WI38 (cell line): ENCODE data around the gene RPL32.
"Not testable (repeated sequence)": the region's sequence is repeated elsewhere in the genome, so short reads cannot be mapped to it uniquely, and the experiment has no call there.

Source experiments
- H3K4me3 ChIP-seq: 2 replicates; pipeline ENCODE4 v1.5.1; 2011; ENCODE audit warnings: low read depth, mild to moderate bottlenecking, control low read depth, low read length
- TF ChIP-seq, protein P1 (sequence below): IDR thresholded peaks from 2 replicates; pipeline ENCODE4 v1.5.1; 2012; ENCODE audit warnings: low read depth, mild to moderate bottlenecking, control low read depth, low read length

RPL32 gene

DNA sequence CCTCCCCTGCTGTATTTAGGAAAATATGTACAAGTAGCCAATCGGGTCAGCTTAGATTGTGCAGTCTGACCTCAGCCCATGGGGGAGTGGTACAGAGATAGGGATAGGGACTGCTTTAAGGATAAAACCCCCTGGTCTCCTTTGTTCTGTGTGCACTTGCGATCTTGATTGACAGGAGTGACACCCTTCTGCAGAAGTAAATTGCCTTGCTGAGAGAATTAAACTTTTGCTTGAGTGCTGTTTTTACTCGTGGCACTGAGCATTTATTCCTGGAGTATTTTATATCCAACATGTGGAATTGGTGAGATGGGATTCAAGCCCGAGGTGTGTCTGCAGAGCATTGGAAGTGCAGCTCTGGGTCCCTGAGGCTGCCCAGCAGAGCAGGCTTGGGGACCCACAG is 23.9 kb upstream of the RPL32 start:
- no peak overlapping the region for H3K4me3 ChIP-seq
- TF ChIP-seq, protein P1, sequence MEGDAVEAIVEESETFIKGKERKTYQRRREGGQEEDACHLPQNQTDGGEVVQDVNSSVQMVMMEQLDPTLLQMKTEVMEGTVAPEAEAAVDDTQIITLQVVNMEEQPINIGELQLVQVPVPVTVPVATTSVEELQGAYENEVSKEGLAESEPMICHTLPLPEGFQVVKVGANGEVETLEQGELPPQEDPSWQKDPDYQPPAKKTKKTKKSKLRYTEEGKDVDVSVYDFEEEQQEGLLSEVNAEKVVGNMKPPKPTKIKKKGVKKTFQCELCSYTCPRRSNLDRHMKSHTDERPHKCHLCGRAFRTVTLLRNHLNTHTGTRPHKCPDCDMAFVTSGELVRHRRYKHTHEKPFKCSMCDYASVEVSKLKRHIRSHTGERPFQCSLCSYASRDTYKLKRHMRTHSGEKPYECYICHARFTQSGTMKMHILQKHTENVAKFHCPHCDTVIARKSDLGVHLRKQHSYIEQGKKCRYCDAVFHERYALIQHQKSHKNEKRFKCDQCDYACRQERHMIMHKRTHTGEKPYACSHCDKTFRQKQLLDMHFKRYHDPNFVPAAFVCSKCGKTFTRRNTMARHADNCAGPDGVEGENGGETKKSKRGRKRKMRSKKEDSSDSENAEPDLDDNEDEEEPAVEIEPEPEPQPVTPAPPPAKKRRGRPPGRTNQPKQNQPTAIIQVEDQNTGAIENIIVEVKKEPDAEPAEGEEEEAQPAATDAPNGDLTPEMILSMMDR = no peak

DNA sequence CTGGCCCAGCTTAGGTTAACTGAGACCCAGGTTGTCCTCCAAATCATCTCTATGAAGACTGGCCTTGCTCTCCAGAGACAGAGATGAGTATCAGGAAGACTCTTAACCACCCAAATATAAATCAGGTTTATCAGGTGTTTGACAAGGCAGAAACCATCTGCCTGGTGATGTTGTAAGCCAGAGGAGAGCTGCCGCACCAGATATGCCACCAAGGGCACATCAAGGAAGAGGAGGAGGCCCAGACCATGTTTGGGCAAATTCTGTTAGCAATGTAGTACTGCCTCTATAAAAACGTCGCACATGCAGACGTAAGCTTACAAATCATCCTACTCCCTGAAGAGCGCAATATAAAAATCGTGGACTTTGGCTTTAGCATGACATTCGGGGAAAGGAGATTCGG is 21.0 kb upstream of the RPL32 start:
- TF ChIP-seq, protein P1 = no peak
- H3K4me3 ChIP-seq = no peak overlapping the region

DNA sequence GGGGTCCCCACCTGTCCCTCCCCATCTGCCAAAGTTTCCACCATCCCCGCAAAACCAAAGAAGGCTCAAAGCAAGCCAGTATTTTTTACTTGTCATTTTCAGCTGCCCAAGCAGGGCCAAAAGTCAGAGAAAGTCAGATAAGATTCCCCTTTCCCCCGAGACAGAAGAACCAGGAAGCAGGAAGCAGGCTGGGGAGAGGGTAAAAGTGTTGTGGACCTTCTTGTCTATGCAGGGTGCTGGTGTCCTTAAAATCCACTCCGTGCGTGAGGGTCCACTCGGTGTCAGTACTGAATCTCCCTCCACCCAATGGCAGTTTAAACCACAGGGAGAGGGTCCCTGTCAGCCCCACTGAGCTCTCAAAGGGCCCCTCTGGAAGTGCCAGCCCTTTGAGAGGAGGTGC is 20.2 kb upstream of the RPL32 start:
- H3K4me3 ChIP-seq = no peak overlapping the region
- TF ChIP-seq, protein P1 = no peak

DNA sequence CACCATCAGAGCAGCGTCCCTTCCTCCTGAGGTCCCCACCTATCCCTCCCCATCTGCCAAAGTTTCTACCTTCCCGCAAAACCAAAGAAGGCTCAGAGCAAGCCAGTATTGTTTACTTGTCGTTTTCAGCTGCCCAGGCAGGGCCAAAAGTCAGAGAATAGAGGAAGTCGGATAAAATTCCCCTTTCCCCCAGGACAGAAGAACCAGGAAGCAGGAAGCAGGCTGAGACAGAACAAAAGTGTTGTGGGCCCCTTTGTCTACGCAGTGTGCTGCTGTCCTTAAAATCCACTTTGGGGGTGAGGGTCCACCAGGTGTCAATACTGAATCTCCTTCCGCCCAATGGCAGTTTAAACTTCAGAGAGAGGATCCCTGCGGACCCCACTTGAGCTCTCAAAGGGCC is 18.5 kb upstream of the RPL32 start:
- no peak overlapping the region for H3K4me3 ChIP-seq
- TF ChIP-seq, protein P1 = no peak

DNA sequence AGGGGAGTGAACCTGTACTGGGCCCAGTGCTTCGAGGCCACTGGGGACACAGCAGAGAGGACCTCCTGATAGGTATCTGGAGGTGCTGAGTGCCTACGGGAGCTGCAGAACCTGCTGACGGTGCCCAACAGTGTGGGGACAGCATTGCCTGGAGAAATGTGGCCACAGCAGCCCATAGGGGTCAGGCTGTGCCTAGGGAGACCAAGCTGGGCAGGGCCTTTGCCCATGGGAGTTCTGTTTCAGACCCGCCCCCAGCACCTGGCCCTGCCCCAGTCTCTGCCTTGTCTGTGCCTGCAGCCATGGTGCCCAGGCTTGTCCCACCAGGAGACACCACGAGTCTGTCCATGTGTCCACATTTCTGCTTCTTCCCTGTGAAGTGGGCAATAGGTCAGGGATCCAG is 15.3 kb upstream of the RPL32 start:
- H3K4me3 ChIP-seq = no peak overlapping the region
- TF ChIP-seq, protein P1 = no peak

DNA sequence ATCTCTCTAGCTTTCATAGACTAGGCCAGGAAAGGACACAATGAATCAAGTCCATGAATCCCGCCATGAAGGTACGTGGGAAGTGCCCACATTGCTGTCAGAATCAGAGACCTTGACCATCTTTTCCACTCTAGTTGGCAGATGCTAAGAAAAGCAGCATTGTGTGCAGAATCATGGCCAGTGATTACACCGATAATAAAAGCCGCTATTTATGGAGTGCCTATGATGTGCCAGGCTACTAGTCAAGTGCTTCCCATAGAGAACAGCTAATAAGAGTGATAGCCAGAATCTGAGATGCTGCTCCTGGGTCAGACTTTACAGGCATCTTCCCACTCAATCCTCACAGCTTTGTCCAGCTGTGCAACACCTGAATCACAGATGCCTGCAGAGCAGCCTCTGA is 13.2 kb upstream of the RPL32 start:
- TF ChIP-seq, protein P1 = no peak
- H3K4me3 ChIP-seq = no peak overlapping the region

DNA sequence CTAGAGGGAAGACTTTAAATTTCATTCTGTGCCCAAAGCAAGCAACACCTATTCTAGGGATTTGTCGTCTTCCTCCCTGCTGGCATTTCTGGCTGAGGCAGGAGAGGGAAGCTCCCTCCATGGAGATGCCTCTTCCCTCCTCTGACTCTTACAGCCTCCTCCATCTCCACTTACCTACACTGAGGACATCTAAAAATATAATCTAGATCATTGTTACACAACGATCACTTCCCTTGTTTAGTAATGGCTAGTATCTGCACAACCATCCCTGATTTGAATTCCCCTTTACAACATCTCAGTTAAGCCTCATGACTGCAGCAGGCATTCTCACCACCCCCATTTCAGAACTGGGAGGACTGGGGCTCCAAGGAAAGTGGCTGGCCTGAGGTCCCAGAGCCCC is 12.5 kb upstream of the RPL32 start:
- H3K4me3 ChIP-seq = not testable (repeated sequence)

DNA sequence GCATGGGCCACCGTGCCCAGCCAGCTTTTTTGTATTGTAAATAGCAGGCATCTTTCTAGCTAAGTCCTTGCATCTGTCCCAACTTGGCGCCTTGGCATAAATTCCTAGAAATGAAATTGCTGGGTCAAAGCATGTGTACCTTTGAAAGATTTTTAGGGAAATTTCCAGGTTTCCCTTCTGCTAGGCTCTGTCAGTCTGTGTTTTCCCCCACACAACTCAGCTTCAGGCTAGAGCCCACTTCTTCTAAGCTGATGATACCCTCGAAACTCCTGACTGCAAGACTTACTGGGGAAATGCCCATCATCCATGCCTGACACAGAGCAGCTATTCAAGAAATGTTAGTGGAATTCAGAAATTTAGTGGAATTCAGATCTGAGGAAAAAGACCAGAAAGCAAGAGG is 10.8 kb upstream of the RPL32 start:
- TF ChIP-seq, protein P1 = no peak
- H3K4me3 ChIP-seq = no peak overlapping the region
